GM20431 (cell line): ENCODE data around the gene PTPRN2.

ENCODE experiments used
- in situ Hi-C: fragments of 300-500 bp; cut with MseI, MboI; formaldehyde crosslinking; loops from one replicate; pipeline ENCODE4 v1.15.0; 2020; ENCODE audit warnings: low sequenced_read_pairs; ENCODE audit not compliant: unreplicated experiment

PTPRN2 gene

DNA sequence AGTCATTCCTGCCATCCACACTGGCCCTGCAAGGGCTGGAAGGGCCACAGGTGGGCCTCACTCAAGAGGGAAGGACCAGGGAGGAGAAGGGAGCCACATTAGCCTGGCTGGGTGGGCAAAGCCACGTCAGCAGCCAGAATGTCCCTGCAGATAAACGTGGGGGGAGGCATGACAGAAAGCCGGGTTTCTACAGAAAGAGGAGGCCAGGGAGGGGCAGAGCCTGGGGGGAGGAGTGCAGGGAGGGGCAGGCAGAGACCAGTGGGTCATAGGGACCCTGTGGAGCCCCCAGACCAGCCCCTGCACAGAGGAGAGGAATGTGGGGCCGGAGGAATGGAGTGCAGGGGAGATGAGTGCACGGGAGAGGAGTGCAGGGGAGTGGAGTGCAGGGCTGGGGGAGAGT lies 590.2 kb downstream of the PTPRN2 start:
- in situ Hi-C loops, result no loop called here

DNA sequence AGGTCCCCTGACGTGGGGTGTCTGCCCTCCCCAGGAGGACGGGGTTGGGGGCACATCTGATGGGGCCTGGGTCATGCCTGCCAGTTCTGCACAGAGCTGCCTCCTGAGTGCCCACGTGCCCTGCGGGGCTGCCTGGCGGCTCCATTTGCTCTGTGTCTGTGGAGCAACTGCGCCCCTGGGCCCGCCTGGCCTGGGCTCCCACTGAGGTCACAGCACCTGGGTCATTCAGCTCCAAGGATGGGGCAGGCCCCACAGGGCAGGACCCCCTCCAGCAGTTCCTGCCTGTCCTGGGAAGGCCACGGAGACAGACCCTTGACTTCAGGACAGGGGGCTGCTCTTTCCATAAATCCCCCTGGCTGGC lies 590.6 kb downstream of the PTPRN2 start:
- in situ Hi-C loops, result no loop called here

DNA sequence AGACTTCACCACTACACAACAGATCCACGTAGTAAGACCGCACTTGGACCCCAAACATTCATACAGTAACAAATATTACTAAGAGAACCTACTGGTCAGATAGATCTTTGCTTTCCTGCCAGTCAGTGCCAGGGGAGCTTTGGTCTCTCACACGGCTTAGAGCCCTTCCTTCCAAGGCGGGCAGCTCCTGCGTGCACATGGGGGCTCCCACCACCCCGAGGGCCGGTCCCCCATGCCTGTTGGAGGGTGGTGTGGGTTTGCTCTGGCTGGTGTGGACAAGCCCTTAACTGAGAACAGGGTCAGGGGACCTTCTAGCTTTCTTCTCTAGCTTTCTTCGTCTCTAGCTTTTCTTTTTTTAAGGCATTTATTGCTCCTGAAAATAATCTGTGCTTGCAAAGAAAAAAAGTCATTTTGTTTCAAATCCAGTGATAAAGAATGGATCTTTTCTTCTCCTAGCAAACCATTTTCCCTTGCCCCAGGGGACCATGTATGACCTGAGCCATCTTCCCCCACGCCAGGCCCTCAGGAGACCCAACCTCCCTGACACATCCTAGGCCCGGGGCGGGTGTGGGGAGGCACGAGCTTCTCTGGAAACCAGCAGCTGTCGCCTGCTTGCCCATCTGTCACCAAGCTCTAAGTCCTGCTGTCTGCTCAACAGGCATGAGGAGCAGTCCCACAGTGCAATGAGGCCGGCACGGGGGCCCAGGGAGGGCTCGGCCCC lies 591.1 kb downstream of the PTPRN2 start:
- in situ Hi-C loops, result no loop called here

DNA sequence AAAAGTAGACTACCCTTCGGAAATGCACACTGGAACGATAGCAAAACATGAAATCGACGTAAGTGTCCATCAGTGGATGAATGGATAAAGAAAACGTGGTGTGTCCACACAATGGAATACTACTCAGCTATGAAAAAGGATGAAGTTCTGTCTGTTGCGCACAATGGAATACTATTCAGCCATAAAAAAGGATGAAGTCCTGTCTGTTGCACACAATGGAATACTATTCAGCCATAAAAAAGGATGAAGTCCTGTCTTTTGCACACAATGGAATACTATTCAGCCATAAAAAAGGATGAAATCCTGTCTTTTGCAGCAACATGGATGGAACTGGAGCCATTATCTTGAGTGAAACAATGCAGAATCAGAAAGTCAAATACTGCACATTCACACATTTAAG lies 591.8 kb downstream of the PTPRN2 start:
- in situ Hi-C loops, result no loop called here

DNA sequence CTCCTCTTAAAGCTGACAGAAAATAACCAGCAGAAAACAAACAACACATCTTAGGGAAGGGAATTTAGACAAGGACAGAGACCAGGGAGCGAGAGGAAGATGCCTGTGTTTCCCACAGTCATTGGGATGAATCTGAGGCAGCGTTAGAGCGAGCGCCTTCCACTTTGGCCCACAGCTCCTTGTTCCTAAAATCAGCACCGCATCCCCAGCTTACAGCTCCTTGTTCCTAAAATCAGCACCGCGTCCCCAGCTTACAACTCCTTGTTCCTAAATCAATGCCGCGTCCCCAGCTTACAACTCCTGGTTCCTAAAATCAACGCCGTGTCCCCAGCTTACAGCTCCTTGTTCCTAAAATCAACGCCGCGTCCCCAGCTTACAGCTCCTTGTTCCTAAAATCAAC lies 593.3 kb downstream of the PTPRN2 start:
- in situ Hi-C loops, result no loop called here

DNA sequence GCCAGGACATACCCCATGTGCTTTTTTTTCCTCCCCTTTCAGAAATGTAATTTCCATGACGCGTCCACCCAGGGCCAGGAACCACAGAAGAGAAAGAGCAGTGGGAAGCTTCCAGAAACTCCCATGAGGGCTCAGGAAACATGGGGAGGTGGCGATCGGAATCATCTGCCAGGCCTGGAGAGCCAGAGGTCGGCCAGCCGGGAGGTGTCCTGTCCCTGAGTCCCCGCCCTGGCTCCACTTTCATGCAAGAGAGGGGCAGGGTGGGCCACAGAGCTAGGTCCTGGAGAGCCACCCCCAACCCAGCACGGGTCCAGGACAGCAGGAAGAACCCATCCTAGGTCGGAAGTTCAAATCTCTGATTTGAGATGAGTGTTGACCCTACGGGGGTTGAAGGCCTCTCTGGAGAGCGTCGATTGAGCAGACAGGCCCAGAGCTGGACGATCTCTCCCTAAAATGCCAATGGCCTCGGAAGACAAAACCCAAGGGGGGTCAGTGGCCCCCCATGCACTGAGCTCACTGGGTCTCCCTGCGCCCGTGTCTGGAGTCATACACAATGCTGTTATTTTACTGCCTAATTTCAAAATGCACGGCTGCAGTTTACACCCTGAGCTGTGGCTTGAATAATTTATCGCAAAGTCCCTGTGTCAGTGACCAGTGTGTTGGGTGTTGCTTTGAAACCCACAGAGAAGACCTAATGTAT lies 594.1 kb downstream of the PTPRN2 start:
- in situ Hi-C loops, result no loop called here

DNA sequence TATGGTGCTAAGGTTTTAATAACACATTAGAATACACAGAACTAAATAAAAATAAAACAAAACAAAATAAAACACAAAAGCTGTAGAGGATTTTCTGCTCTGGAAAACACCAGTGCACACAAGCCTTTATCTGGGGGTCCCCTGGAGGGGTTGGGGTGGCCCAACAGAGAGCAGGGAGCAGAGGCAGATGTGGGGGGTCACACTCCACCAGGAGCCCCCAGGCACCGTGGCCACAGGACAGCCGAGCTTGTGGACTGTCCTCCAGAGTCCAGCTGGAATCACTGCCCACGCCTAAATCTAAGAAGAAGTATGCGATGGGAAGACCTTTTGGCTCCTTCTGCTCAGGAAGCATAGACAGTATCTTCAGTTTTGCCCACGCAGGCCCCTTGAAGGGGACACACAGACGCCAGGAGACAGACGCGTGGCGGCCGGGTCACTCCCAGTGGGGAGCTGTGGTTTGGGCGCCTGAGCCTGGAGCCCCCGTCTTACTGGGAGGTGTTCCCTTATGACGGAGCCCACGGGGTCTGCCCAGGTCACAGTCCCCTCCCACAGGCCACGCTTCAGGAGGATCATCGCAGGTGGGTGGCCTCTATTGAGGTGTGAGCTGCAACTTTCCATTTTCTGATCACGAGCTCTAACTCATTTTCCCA lies 595.0 kb downstream of the PTPRN2 start:
- in situ Hi-C loops, result no loop called here

DNA sequence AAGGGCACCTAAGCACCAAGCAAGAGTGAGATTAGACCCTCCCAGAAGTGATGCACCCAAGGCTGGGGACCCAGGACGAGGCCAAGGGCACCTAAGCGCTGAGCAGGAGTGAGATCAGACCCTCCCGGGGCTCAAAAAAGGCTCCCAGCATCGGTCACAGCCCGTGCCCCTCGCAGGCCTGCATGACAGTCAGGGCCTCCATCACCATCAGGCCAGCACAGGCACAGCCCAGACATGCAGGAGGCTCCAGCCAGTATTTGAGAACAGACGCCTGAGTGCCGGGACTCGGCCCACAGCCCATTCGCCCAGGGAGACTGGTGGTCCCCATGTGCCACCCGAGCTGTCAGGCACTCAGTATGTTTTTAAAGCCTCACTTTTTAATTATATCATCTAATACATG lies 595.9 kb downstream of the PTPRN2 start:
- in situ Hi-C loops, result no loop called here

DNA sequence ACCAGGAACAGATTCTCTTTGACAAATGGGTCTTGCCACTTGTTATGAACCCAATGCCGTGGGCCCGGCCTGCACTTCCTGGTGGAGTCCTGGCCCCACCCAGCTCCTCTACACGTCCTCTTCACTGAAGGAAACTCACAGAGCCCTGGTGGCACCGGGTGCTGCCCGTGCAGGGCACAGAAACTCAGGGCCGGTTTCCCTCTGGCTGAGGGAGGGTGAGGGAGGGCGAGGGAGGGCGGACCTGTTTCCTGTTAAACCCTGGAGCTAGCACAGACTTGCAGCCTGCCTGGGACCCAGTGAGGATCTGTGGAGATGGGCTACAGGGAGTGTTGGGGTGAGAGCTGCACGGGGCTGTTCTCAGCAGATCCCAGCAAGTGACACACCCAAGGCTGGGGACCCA lies 596.3 kb downstream of the PTPRN2 start:
- in situ Hi-C loops, result no loop called here

DNA sequence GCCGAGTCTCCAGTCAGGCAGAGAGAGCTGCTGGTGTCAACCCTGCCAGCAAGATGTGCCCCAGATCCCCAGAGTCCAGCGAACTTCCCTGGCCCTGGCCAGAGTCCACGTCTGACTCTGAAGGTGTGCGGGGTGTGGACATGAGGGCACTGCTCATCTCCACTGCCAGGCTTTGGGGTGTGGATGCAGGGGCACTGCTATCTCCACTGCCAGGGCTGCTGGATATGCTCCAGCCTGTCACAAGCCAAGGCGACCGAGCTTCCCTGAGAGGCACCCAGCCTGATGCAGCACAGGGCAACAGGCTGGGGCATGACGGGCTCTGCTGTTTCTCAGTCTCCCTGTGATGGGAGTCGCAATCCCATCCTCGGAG lies 596.8 kb downstream of the PTPRN2 start:
- in situ Hi-C loops, result no loop called here

DNA sequence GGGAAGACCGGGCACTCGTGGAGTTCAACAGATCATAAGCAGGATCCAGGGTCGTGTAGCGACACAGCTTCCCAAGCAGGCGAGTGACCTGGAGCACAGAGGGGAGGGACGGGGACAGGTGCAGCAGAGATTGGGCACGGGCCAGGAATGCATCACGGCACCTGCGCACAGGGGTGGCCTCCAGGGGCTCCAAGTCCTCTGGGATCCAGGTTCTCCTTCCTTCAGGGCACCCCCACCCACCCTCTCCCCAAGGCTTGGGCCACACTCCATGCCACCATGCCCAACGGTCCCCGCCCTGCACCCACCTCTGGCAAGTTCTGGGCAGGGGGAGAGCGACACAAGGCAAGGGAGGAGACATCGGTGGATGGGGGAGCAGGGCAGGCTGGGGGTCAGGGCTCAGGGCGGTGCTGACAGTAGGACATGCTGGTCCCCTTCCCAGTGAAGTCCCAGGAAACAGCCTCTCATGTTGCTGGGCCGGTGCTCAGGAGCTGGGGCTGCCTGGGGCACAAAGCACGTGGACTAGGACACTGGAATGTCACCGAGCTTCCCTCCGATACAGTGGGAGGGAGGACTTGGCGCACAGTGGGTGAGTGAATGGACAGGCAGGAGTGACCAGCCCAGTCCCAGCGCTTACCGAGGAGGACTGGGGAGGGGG lies 597.3 kb downstream of the PTPRN2 start:
- in situ Hi-C loops, result no loop called here

DNA sequence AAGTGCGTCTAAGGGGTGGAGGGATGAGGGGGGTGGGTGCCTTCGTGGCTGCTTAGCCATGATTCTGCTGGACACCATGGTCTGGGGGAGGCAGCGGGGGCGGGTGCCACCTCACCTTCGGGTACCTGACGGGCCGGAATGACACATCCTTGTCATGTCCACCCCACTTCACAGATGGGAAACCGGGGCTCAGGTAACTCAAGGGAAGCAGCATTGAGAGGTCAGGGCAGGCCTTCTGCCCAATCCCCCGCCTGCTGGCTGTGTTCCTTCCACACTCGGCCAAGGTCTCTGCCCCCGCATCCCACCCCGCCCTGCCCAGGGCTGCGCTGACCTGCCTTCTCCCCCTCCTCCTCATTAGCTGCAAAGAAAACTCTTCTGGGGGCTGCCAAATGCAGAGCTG lies 598.0 kb downstream of the PTPRN2 start:
- in situ Hi-C loops, result no loop called here

DNA sequence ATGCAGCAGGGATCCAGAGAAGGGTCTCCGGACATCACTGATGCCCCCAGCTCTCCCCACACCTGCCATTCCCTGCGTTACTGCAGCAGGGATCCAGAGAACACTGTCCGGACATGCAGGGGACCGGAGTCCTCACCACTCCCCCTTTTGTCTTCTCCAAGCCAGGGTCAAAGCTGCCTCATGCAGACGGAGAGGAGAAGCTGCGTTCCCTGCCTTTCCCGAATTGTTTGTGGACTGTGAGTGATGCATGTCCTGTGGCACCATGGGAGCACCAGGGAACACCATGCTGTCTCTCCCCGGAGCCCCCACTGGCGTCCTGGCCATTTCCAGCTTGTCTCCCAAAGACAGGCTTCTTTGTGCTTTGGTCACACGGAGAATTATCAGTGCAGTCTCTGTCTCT lies 599.7 kb downstream of the PTPRN2 start:
- in situ Hi-C loops, result no loop called here

DNA sequence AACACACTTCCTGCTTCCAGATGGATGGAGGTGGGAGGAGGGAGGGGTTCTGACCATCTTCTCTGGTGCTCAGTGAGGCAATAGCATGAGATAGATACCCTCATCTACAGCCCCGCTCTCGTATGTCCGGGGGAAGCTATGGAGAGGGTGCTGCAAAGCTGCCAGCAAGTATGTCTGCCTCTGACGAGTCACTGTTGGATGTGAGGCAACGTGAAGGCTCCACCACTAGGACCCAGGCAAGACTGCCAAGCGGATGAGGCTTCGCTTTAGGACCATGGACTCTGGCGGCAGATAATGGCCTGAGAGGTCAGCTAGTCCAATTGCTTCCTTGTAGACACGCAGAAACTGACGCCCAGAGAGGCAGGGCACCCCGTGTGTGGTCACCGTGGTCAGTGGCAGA lies 601.6 kb downstream of the PTPRN2 start:
- in situ Hi-C loops, result no loop called here

DNA sequence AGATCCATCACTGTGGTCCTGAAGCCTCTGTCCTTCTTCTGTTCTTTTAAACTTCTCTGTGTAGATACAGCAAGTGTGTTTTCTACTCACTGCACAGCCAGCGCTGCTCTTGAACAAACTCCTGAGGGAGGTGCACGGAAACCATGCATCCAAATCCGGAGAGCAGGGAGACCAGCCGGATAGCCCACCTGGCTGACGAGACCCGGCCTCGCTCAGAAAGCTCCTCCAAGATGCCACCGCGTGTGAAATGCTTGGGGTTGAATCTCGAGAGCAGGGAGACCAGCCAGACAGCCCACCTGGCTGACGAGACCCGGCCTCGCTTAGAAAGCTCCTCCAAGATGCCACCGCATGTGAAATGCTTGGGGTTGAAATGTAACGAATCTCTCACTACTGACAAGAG lies 602.0 kb downstream of the PTPRN2 start:
- in situ Hi-C loops, result no loop called here

DNA sequence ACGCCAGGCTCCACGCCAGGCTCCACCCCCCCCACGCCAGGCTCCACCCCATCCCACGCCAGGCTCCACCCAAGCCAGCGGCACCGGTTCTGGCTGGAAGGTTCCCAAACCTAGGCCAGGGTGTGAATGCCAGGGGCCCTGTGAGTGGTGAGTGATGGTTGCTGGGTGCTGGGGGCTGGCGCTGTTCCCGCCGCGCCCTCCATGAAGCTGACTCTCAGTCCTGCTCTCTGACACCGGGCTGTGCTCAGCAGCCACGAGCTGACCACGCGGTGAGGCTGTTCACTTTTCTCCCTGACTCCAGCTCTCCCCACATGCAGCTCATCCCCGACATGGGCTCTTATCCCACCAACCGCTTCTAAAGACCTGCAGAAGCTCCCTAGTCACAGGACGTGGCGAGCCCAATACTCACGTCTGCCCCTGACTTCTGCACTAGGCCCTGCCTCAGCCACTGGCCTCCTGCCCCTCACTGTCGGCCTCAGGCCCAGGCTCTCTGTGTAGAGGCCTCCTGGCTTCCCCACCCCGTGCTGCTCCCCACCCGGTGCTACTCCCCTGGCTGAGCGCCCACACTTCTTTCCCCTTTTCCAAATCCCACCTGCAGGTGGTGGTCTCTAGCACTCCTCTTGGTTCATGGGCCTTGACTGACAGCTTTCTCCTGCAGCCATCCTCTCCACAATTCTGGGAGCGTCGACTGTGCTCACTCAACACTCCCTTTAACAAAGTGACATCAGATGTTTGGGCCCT lies 603.0 kb downstream of the PTPRN2 start:
- in situ Hi-C loops, result no loop called here

DNA sequence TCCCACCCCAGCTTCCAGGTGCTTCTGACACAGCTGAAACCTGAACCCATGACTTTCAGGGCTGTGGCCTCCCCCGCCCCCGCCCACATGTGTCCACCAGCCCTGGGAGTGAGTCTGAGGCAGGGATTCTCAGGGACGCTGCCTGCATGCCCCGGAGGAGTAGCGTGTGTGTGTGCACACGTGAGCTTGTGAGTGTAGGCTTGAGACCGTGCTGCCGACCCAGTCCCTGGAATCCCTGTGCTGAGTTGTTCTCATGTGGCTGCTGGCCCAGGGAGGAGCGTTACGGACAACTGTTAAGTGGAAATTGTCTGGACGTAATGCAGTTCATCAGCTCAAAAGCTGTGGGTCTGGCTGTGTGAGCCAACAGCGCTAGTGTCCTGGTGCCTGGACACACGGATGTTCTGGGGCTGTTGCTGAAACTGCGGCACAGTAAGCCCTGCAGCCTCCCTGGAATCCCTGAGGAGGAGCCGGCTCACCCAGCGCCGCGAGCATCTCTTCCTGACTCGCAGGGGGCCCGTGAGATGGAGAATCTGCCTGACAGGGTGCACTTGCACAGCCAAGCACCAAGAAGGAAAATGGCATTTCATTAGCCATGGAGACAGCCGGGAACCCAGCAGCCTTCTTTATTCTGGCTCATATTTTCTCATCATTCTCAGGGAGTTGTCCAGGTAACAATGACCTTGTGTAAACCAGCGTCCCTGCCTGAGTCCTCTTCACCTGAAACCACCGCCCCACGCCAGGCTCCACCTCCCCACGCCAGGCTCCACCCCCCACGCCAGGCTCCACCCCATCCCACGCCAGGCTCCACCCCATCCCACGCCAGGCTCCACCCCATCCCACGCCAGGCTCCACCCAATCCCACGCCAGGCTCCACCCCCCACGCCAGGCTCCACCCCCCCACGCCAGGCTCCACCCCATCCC lies 603.9 kb downstream of the PTPRN2 start:
- in situ Hi-C loops, result no loop called here

DNA sequence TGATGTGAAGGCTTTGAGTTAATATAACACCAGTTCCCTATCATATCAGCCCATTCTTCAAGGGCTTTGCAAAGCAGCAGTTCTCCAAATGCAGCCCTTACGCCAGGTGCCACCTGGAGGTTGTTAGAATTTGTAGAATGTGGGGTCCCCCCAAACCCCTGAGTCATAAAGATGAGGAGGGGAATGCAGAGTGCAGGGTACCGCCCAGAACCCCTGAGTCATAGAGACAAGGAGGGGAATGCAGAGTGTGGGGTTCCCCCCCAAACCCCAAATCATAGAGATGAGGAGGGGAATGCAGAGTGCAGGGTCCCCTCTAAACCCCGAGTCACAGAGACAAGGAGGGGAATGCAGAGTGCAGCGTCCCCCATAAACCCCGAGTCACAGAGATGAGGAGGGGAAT lies 605.8 kb downstream of the PTPRN2 start:
- in situ Hi-C loops, result no loop called here

DNA sequence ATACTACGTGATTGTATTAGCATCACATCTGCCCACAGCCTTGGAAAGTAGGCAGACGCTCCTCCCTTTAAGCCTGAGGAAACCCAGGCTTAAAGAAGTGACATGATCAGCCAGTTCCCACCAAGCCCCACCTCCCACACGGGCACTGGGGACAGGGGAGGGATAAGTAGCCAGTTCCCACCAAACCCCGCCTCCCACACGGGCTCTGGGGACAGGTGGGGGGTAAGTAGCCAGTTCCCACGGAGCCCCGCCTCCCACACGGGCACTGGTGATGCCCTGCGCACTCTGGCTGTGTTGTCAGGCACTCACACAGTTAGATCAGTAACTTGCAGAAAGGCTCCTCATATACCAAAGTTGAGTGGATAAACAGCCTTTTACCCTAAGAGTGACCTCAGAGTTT lies 606.8 kb downstream of the PTPRN2 start:
- in situ Hi-C loops, result no loop called here
